RWPE2 (cell line): ENCODE data around the gene KLF15.

ENCODE experiments used
- ATAC-seq: fragments of 200-7000 bp; cut with Tn5 transposase; 3 replicates; pipeline ENCODE4 v1.9.1; 2021; ENCODE audit warnings: low read depth
- DNase-seq: peaks from one replicate; pipeline ENCODE4 v3.0.0-alpha.2; 2020; ENCODE audit warnings: low spot score
- H3K27ac ChIP-seq: fragments of 450-650 bp; 2 replicates; pipeline ENCODE4 v1.5.1; 2017; ENCODE audit warnings: mild to moderate bottlenecking; ENCODE audit not compliant: poor library complexity, severe bottlenecking
- H3K27me3 ChIP-seq: fragments of 250-450 bp; sonication (Bioruptor Pico); 2 replicates; pipeline ENCODE4 v1.5.1; 2021; ENCODE audit warnings: mild to moderate bottlenecking, moderate library complexity; ENCODE audit not compliant: insufficient read depth, poor library complexity, severe bottlenecking
- H3K36me3 ChIP-seq: fragments of 250-450 bp; sonication (Bioruptor Pico); 2 replicates; pipeline ENCODE4 v1.5.1; 2020; ENCODE audit warnings: low read depth, mild to moderate bottlenecking, moderate library complexity
- H3K4me1 ChIP-seq: fragments of 250-450 bp; sonication (Bioruptor Pico); 2 replicates; pipeline ENCODE4 v1.5.1; 2021; ENCODE audit warnings: mild to moderate bottlenecking, moderate library complexity; ENCODE audit not compliant: insufficient read depth, poor library complexity, severe bottlenecking
- H3K4me3 ChIP-seq: fragments of 250-450 bp; sonication (Bioruptor Pico); 2 replicates; pipeline ENCODE4 v1.5.1; 2021; ENCODE audit warnings: mild to moderate bottlenecking, moderate library complexity; ENCODE audit not compliant: severe bottlenecking
- H3K9me3 ChIP-seq: fragments of 250-450 bp; sonication (Bioruptor Pico); 2 replicates; pipeline ENCODE4 v1.5.1; 2021; ENCODE audit warnings: mild to moderate bottlenecking, moderate library complexity; ENCODE audit not compliant: severe bottlenecking
- TF ChIP-seq, protein P1 (sequence below): fragments of 450-650 bp; IDR thresholded peaks from one replicate; pipeline ENCODE4 v1.5.1; 2017; ENCODE audit warnings: mild to moderate bottlenecking, moderate library complexity; ENCODE audit not compliant: poor library complexity, severe bottlenecking

The KLF15 gene

DNA sequence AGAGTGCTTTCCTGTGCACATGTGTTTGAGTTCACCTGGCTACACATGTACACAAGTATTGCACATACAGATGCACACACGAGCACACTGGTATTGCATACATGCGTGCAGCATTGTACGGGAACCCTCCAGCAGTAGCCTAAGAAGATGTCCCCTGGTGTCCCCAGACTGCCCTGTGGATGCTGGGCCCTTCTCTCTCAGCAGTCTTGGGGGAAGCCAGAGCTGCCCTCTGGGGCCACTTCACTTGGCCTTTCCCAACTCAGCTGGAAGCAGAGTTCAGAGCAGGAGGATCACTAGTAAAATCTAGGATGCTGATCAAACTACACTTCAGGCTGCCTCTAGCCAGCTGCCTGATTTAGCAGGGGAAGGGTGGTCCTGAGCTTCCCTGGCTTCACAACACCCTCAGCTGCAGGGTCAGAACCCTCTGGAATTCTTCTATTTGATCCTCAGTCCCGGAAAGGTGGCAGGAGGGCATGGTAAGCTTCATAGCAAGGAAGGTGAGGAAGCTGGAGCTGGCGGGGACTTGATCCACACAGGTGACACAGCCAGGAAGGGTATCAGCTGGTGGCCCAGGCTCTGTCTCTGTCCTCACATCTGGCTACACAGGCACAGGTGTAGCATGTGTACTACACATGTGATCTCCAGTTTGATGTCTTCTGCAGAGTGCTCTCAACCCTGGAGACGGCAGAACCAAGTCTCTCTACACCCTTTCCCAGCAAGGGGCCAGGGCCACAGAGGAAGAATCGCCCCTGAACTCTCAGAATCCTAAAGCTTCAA is 36.5 kb downstream of the KLF15 start:
- Histone ChIP-seq H3K36me3 (no peaks in the 10 kb centered on the region), H3K9me3 (no peaks in the 10 kb centered on the region), H3K4me3 (no peak overlapping the region), H3K27me3 (no peaks in the 10 kb centered on the region), H3K27ac (no peak overlapping the region), H3K4me1 (no peaks in the 10 kb centered on the region)
- ATAC-seq, result no peak
- TF ChIP-seq, protein P1, sequence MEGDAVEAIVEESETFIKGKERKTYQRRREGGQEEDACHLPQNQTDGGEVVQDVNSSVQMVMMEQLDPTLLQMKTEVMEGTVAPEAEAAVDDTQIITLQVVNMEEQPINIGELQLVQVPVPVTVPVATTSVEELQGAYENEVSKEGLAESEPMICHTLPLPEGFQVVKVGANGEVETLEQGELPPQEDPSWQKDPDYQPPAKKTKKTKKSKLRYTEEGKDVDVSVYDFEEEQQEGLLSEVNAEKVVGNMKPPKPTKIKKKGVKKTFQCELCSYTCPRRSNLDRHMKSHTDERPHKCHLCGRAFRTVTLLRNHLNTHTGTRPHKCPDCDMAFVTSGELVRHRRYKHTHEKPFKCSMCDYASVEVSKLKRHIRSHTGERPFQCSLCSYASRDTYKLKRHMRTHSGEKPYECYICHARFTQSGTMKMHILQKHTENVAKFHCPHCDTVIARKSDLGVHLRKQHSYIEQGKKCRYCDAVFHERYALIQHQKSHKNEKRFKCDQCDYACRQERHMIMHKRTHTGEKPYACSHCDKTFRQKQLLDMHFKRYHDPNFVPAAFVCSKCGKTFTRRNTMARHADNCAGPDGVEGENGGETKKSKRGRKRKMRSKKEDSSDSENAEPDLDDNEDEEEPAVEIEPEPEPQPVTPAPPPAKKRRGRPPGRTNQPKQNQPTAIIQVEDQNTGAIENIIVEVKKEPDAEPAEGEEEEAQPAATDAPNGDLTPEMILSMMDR, result no peak
- DNase-seq, result no peak

DNA sequence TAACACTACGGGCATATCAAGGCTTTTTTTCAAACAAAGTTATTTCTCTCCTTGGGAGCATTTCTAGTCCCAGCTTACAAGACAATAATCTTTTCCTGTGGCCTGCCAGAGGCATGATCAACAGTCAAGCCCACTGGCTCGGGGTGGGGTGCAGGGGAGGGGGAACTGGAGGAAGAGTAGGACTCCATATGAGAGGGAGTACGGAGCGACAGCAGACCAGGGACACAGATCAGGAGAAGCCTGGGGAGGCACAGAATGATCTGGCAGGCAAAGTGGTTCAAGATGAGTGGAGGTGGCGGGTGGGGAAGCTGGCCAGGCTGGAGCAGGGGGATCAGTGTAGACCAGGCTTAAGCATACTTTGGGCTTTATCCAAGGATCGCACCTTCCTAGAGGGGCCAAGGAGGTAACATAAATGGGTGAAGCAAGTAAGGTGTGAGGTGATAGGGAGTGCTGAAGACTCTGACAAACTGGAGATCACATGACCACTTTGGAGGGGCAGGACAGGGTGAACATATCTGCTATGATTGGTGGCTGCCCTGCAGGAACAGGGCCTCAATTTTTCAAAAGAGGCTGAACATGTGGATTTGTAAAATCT is 37.4 kb downstream of the KLF15 start:
- no peak for ATAC-seq
- Histone ChIP-seq H3K36me3 (no peaks in the 10 kb centered on the region), H3K27me3 (no peaks in the 10 kb centered on the region), H3K4me3 (no peak overlapping the region), H3K4me1 (no peaks in the 10 kb centered on the region), H3K27ac (no peak overlapping the region), H3K9me3 (no peaks in the 10 kb centered on the region)
- TF ChIP-seq, protein P1, result no peak
- no peak for DNase-seq

DNA sequence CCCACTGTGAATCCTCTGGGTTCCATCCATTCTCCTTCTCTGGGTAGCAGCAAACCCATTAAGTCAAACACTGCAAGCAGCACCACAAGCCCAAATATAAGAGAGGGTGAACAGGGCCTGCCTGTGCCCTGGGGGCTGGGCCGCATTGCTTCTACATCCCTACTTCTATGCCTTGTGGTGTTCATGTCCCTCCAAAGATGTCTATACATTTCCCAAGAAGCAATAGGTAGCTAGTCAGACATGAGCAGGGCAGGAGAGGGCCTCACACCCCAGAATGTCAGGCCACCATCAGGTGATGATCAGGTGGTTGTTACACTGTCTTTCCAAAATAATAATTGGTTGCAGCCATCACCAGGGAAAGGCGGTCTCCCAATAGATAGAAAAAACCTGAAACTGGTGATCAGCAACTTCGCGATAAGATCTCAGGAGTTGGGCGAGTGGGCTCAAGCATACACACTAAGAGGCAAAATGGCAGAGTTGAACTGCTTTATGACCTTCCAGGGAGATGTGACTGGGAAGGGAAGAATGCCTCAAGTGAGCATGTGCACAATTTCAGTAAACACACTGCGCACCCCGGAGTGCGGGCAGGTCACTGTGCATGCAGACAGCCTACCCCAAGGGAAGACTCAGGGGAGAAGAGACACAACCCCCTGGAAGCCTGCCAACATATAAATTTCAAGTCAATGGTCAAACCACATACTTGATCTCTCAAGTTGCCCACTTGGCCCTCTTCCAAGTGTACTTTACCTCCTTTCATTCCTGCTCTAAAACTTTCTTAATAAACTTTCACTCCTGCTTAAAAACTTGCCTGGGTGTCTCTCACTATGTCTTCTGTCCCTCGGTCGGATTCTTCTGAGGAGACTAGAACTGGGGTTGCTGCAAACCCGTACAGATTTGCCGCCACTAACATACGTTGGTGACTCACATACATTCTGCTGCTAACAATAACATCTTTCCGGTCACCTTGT is 39.9 kb downstream of the KLF15 start:
- H3K27me3 ChIP-seq, result no peaks in the 10 kb centered on the region
- no peaks in the 10 kb centered on the region for H3K9me3 ChIP-seq
- H3K4me3 ChIP-seq, result no peak overlapping the region
- H3K27ac ChIP-seq, result no peak overlapping the region
- no peaks in the 10 kb centered on the region for H3K4me1 ChIP-seq
- H3K36me3 ChIP-seq, result no peaks in the 10 kb centered on the region
- ATAC-seq, result no peak
- no peak for DNase-seq
- TF ChIP-seq, protein P1, result no peak

DNA sequence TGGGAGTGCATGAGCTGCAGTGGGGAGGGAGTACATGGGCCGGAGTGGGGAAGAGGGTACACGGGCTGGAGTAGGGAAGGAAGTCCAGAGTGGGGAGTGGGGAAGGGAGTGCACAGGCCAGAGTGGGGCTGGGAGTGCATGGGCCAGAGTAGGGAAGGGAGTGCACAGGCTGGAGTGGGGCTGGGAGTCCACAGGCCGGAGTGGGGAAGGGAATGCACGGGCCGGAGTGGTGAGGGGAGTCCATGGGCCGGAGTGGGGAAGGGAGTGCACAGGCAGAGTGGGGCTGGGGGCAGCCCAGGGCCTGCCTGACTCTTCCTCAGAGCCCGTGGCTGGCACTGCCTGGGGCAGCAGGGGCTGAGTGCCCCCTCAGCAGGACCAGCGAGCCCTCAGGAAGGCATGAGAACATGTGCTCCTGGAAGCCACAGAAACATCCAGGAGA is 40.7 kb downstream of the KLF15 start:
- DNase-seq, result no peak
- Histone ChIP-seq H3K36me3 (no peaks in the 10 kb centered on the region), H3K27me3 (no peaks in the 10 kb centered on the region), H3K27ac (no peak overlapping the region), H3K4me1 (no peaks in the 10 kb centered on the region), H3K9me3 (no peaks in the 10 kb centered on the region), H3K4me3 (no peak overlapping the region)
- TF ChIP-seq, protein P1, result no peak
- no peak for ATAC-seq
